ENCODE data around the gene NLRC3.

NLRC3 gene

DNA sequence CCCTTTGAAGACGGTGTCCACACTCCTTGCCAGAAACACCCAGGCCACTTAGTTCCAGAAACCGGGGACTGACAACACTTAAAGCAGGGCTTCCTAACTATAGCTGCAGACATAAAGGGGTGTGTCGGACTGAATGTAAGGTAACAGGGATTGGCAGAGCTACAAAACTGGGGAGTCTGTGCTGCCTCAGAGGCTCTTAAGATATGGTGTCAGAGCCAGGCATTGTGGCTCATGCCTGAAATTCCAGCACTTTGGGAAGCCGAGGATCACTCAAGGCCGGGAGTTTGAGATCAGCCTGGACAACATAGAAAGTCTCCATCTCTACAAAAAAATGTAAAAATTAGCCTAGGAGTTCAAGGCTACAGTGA lies 14.2 kb upstream of the NLRC3 start:
- no peak overlapping the region for H3K27ac ChIP-seq
- TF ChIP-seq, protein P1, sequence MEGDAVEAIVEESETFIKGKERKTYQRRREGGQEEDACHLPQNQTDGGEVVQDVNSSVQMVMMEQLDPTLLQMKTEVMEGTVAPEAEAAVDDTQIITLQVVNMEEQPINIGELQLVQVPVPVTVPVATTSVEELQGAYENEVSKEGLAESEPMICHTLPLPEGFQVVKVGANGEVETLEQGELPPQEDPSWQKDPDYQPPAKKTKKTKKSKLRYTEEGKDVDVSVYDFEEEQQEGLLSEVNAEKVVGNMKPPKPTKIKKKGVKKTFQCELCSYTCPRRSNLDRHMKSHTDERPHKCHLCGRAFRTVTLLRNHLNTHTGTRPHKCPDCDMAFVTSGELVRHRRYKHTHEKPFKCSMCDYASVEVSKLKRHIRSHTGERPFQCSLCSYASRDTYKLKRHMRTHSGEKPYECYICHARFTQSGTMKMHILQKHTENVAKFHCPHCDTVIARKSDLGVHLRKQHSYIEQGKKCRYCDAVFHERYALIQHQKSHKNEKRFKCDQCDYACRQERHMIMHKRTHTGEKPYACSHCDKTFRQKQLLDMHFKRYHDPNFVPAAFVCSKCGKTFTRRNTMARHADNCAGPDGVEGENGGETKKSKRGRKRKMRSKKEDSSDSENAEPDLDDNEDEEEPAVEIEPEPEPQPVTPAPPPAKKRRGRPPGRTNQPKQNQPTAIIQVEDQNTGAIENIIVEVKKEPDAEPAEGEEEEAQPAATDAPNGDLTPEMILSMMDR (conservative IDR thresholded peaks at IDR 0.05), result no peak

- TF ChIP-seq, protein P1 (conservative IDR thresholded peaks at IDR 0.05), result no peak
- no peak overlapping the region for H3K27ac ChIP-seq
Observed at GRCh38 chr16:3590736-3591435, 13.7 kb upstream of the NLRC3 start.

DNA sequence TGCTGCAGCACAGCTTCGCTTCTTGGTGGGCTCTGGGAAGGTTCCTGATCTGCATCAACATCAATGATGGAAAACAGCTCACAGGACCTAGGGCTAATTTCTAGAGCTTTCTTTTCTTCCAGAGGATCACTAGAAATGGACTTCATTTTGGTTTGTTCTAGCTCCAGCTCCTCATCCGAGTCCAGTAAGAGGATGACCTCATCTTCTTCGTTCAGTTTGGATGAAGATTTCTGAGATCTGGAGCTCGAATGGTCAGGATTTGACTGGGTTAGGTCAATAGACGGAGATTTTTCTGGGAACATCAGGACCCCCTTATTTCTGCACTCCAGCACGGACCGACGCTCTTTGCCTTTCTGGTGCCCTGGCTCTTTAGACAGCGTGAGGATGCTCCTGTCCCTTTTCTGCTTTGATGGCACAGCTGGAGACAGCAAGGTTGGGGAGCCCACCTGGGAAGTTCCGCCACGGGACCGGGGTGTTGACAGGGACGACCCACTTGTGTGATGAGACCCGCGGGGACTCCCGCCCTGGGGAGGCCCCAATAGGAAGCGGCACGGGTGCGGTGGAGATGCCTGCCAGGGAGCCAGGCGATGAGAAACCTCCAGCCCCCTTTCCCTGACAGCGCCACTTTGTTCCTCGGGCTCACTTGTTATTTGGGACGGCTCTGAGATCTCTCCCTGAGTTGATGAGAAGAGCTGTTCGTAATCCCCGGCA lies 12.9 kb upstream of the NLRC3 start:
- TF ChIP-seq, protein P1 (conservative IDR thresholded peaks at IDR 0.05), result no peak
- no peak overlapping the region for H3K27ac ChIP-seq

DNA sequence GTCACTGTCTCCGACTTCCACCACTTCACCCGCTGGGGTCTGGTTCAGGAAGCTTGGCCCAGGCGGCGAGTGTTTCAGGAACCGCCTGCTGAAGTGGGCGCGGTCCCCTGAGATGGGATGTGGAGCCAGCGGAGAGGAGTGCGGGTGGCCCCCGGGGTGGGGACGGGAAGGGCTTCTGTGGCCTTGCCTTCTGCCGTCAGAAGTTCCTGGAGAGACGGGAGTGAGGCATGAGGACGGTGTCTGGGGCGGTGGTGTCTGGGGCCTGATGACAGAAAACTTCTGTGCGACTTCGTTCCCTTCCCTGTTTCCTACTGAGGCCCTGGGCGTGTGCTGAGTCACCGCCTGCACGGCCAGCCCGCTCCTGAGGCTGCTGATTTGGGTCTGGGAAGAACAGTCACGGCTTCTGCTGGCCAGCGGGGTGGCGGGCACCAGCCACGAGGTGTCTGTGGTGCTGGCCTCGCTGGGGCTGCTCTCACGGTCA lies 12.3 kb upstream of the NLRC3 start:
- H3K27ac ChIP-seq, result no peak overlapping the region
- TF ChIP-seq, protein P1 (conservative IDR thresholded peaks at IDR 0.05), result no peak

GRCh38 chr16:3589001-3589400 lies 11.8 kb upstream of the NLRC3 start:
- TF ChIP-seq, protein P1 (conservative IDR thresholded peaks at IDR 0.05), result no peak
- no peak overlapping the region for H3K27ac ChIP-seq

DNA sequence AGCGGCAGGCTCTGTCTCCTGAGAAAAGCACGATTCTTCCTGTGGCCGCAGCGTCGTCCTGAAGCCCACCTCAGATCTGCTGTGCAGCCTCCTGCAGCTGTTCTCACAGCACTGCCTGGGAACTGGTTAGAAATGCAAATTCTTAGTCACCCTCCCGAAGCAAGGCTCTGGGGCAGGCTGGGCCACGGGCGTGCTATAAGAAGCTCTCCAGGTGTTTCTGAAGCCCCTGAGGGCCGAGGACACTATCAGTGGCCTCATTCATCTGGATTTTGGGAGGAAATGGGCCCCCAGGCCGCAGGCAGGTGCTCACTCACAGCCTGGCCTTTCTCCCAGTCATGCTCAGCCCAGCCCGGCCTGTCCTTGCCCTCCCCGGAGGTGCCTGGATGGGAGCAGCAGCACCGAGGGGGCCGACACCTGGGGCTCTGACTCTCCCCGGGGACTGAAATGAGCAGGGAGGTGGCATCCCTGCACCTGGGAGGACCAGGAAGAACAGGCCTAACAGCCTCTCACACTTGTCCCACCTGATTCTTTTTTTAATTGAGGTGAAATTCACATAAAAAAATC lies 10.4 kb upstream of the NLRC3 start:
- TF ChIP-seq, protein P1 (conservative IDR thresholded peaks at IDR 0.05), result no peak
- no peak overlapping the region for H3K27ac ChIP-seq

- no peak overlapping the region for H3K27ac ChIP-seq
- TF ChIP-seq, protein P1 (conservative IDR thresholded peaks at IDR 0.05), result no peak
Observed at GRCh38 chr16:3584412-3584811, 7.2 kb upstream of the NLRC3 start.
